Left colon (tissue), 2 donors: Measurements from ENCODE around the gene SLC16A12. TPM values are rescaled to one million over a fixed set of nuclear protein-coding genes. Genes with fewer than 3 reads are reported as not detected.
"Not testable (repeated sequence)": the region's sequence is repeated elsewhere in the genome, so short reads cannot be mapped to it uniquely, and the experiment has no call there.

Experiments used
- ATAC-seq: fragments of 200-7000 bp; cut with Tn5 transposase; one replicate; pipeline ENCODE4 v1.9.1; 2020; ENCODE audit warnings: mild to moderate bottlenecking, moderate library complexity
- DNase-seq, 2 donors: peaks; one replicate each; pipeline ENCODE4 v3.0.0-alpha.2; 2020
- intact Hi-C, 2 donors: fragments of 100-400 bp; cut with DNase I in 1 of 2; cut with micrococcal nuclease in 1 of 2; formaldehyde crosslinking; loops; one replicate each; pipeline versions ENCODE4 v1.11.2 to v1.14.0; 2022; cut with DNase I, micrococcal nuclease
- total RNA-seq, 2 donors: library from RNA; stranded (reverse); fragmentation: NEBNext Ultra II Directional; extraction: Animal tissue kit (Norgen Biotek cat#: 25700); gene quantifications; one replicate each; pipeline ENCODE4 v1.2.1, GENCODE V29; 2021
- donor health status: DM: no; HTN: no; CAD: no.
- donor health status: DM: yes; HTN: yes; CAD: no.

SLC16A12 gene
- total RNA-seq, 2 donors from 2014 or later: 0.34 to 0.78 TPM

- intact Hi-C loops: no loop called here
- ATAC-seq (no peak), DNase-seq (no peak)
Observed at GRCh38 chr10:89552213-89552612, 16.8 kb upstream of the SLC16A12 start.

- no peak for DNase-seq
- intact Hi-C loops: no loop called here
Observed at GRCh38 chr10:89550509-89550908, 15.1 kb upstream of the SLC16A12 start.

GRCh38 chr10:89549510-89549909, 14.1 kb upstream of the SLC16A12 start:
- intact Hi-C loops: no loop called here
- ATAC-seq (peak; percentile 81), DNase-seq (no peak)

More at GRCh38 chr10:89550509-89550908, 15.1 kb upstream of the SLC16A12 start:
- ATAC-seq: no peak

GRCh38 chr10:89548673-89549072, 13.3 kb upstream of the SLC16A12 start:
- ATAC-seq (no peak), DNase-seq (no peak)
- intact Hi-C loops: no loop called here

- intact Hi-C loops: no loop called here
- no peak for ATAC-seq
- no peak for DNase-seq
Observed at GRCh38 chr10:89547853-89548513, 12.6 kb upstream of the SLC16A12 start.

GRCh38 chr10:89546651-89547050, 11.3 kb upstream of the SLC16A12 start:
- ATAC-seq, intact Hi-C loops, DNase-seq: not testable (repeated sequence)

GRCh38 chr10:89543841-89544240, 8.4 kb upstream of the SLC16A12 start:
- intact Hi-C loops: no loop called here
- no peak for ATAC-seq
- DNase-seq: no peak

- intact Hi-C loops: no loop called here
- no peak for ATAC-seq
- no peak for DNase-seq
Observed at GRCh38 chr10:89540420-89540949, 5.1 kb upstream of the SLC16A12 start.

GRCh38 chr10:89537364-89537763, 2.0 kb upstream of the SLC16A12 start:
- ATAC-seq (no peak), DNase-seq (no peak)
- intact Hi-C loops: no loop called here

- ATAC-seq (no peak), DNase-seq (no peak)
- intact Hi-C loops: no loop called here
Observed at GRCh38 chr10:89536013-89536354, 590 bp upstream of the SLC16A12 start.

GRCh38 chr10:89534826-89535166, 598 bp downstream of the SLC16A12 start:
- intact Hi-C loops: no loop called here
- DNase-seq: no peak

GRCh38 chr10:89532476-89532875, 2.9 kb downstream of the SLC16A12 start:
- DNase-seq (no peak), ATAC-seq (no peak)
- intact Hi-C loops: no loop called here

More at GRCh38 chr10:89534826-89535166, 598 bp downstream of the SLC16A12 start:
- no peak for ATAC-seq

GRCh38 chr10:89531359-89531758, 4.0 kb downstream of the SLC16A12 start:
- ATAC-seq: no peak
- DNase-seq: no peak
- intact Hi-C loops: no loop called here

- DNase-seq, intact Hi-C loops, ATAC-seq: not testable (repeated sequence)
Observed at GRCh38 chr10:89529711-89530110, 5.7 kb downstream of the SLC16A12 start.

GRCh38 chr10:89526358-89526757, 9.0 kb downstream of the SLC16A12 start:
- DNase-seq: no peak
- no peak for ATAC-seq
- intact Hi-C loops: no loop called here

GRCh38 chr10:89525556-89525955, 9.8 kb downstream of the SLC16A12 start:
- ATAC-seq: peak; percentile 57
- DNase-seq: no peak
- intact Hi-C loops: no loop called here

- no peak for ATAC-seq
- DNase-seq: no peak
- intact Hi-C loops: no loop called here
Observed at GRCh38 chr10:89524279-89524678, 11.1 kb downstream of the SLC16A12 start.

- DNase-seq (no peak), ATAC-seq (no peak)
Observed at GRCh38 chr10:89523274-89523673, 12.1 kb downstream of the SLC16A12 start.

GRCh38 chr10:89522463-89522862, 12.9 kb downstream of the SLC16A12 start:
- DNase-seq (no peak), ATAC-seq (no peak)
- intact Hi-C loops: no loop called here

More at GRCh38 chr10:89523274-89523673, 12.1 kb downstream of the SLC16A12 start:
- intact Hi-C loops: no loop called here

GRCh38 chr10:89521368-89521767, 14.0 kb downstream of the SLC16A12 start:
- no peak for ATAC-seq
- intact Hi-C loops: no loop called here
- DNase-seq: no peak

- ATAC-seq: no peak
Observed at GRCh38 chr10:89520706-89521105, 14.7 kb downstream of the SLC16A12 start.

More at GRCh38 chr10:89520706-89521105, 14.7 kb downstream of the SLC16A12 start:
- intact Hi-C loops: no loop called here
- DNase-seq: no peak
